ENCODE measurements around the gene GRHL3.

DNA sequence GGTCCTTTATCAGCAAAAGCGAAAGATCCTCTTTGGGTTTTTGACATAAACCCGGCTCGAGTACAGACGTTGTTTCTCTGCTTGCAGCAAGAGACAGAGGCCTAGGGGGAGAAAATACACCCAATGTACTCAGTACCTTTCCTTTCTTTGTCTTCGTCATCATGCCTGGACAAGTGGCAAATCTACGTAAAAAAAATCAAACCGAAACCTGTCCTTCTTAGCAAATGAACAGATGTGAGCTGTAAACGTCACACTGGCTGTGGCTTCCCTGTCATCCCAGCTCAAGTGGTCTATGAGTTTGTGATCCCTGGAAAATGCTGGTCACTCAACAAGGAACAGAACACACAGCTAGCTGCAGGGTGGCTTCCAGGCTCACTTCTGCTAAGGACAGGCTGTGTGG lies 54.6 kb downstream of the GRHL3 start:
- no peak for TF ChIP-seq POLR2A (IDR thresholded peaks at IDR 0.05; ENCODE audit: low read depth, low read length)
- no peak for TF ChIP-seq TAF1 (IDR thresholded peaks at IDR 0.05; ENCODE audit: low read depth, low read length)

All from GM12891 (cell line).